Fibroblast of lung (primary cell): ENCODE measurements around the gene EIF2B5.

Experiments used
- CTCF ChIP-seq, 2 donors: IDR thresholded peaks in 1 of 2; conservative IDR thresholded peaks in 1 of 2; 1 replicate in 1 of 2; 2 replicates in 1 of 2; pipeline ENCODE4 v1.5.1; 2011 to 2012; ENCODE audit warnings: low read length in 2 of 2, control low read depth in 1 of 2, inconsistent platforms in 1 of 2, low read depth in 1 of 2, mild to moderate bottlenecking in 1 of 2
- EZH2 ChIP-seq: IDR thresholded peaks from 2 replicates; pipeline ENCODE4 v1.5.1; 2012; ENCODE audit warnings: low read length, control low read depth, mild to moderate bottlenecking; ENCODE audit errors: missing control alignments

GRCh38 chr3:184193991-184194539 lies 58.9 kb downstream of the EIF2B5 start:
- TF ChIP-seq CTCF (conservative IDR thresholded peaks at IDR 0.05 in 1 of 2, IDR thresholded peaks at IDR 0.05 in 1 of 2; ENCODE audit: low read depth in 1 of 2, low read length in 2 of 2) (no peak), EZH2 (no peak)
